H1 (cell line): ENCODE results near the gene SERPING1. TPM values are rescaled to one million over a fixed set of nuclear protein-coding genes. Genes with fewer than 3 reads are reported as not detected.

Experiments
- ASH2L ChIP-seq: fragments of 200-600, 300-600 bp; sonication (generic); IDR thresholded peaks from one replicate; pipeline ENCODE4 v1.7.1; 2017; ENCODE audit warnings: low read length
- BACH1 ChIP-seq: IDR thresholded peaks from 2 replicates; pipeline ENCODE4 v1.6.1; 2012; ENCODE audit warnings: low read length, improper control_type of control experiment
- CREB1 ChIP-seq: IDR thresholded peaks from 2 replicates; pipeline ENCODE4 v1.6.1; 2012; ENCODE audit warnings: inconsistent platforms
- EP300 ChIP-seq, 2 experiments: IDR thresholded peaks; 1 replicate in 1 of 2; 2 replicates in 1 of 2; pipeline ENCODE4 v1.6.1; 2011 to 2012; ENCODE audit warnings: low read depth in 2 of 2, low read length in 2 of 2, mild to moderate bottlenecking in 2 of 2, borderline replicate concordance in 1 of 2, inconsistent platforms in 1 of 2, moderate library complexity in 1 of 2
- EZH2 ChIP-seq: fragments of 200-600 bp; sonication (generic); IDR thresholded peaks from 2 replicates; pipeline ENCODE4 v1.7.1; 2012; ENCODE audit warnings: low read depth, mild to moderate bottlenecking, moderate library complexity, low read length, inconsistent platforms; ENCODE audit not compliant: severe bottlenecking
- HDAC6 ChIP-seq: IDR thresholded peaks from one replicate; pipeline ENCODE4 v1.7.1; 2012; ENCODE audit warnings: low read depth, mild to moderate bottlenecking, inconsistent platforms, low read length, moderate library complexity
- NANOG ChIP-seq: IDR thresholded peaks from 2 replicates; pipeline ENCODE4 v1.6.1; 2011; ENCODE audit warnings: low read length, low read depth, mild to moderate bottlenecking, inconsistent platforms; ENCODE audit not compliant: insufficient read depth, poor library complexity, severe bottlenecking
- POLR2A ChIP-seq, 2 experiments: IDR thresholded peaks; 1 replicate in 1 of 2; 2 replicates in 1 of 2; pipeline ENCODE4 v1.6.1; 2011; ENCODE audit warnings: low read depth in 2 of 2, low read length in 2 of 2, mild to moderate bottlenecking in 2 of 2; ENCODE audit errors: control extremely low read depth in 1 of 2
- POLR2AphosphoS5 ChIP-seq: IDR thresholded peaks from 2 replicates; pipeline ENCODE4 v1.6.1; 2011; ENCODE audit warnings: low read depth, low read length
- RAD21 ChIP-seq, 2 experiments: IDR thresholded peaks in 1 of 2; conservative IDR thresholded peaks in 1 of 2; 2 replicates each; pipeline ENCODE4 v1.6.1; 2011; ENCODE audit warnings: low read depth in 2 of 2, low read length in 2 of 2, improper control_type of control experiment in 1 of 2, inconsistent platforms in 1 of 2, mild to moderate bottlenecking in 1 of 2, moderate library complexity in 1 of 2
- SIN3A ChIP-seq, 2 experiments: IDR thresholded peaks in 1 of 2; conservative IDR thresholded peaks in 1 of 2; 2 replicates each; pipeline ENCODE4 v1.6.1; 2011 to 2012; ENCODE audit warnings: low read length in 2 of 2, improper control_type of control experiment in 1 of 2, low read depth in 1 of 2, mild to moderate bottlenecking in 1 of 2
- TAF7 ChIP-seq: optimal IDR thresholded peaks from 2 replicates; pipeline ENCODE3; 2011; ENCODE audit warnings: low read depth, mild to moderate bottlenecking, inconsistent platforms, low read length, moderate library complexity, borderline replicate concordance
- TEAD4 ChIP-seq: IDR thresholded peaks from 2 replicates; pipeline ENCODE4 v1.6.1; 2012; ENCODE audit warnings: low read depth, low read length, inconsistent platforms, mixed read lengths
- polyA plus RNA-seq, 7 experiments: library from polyadenylated mRNA; depleted of rRNA in 3 of 7; stranded (reverse) in 5 of 7; unstranded in 2 of 7; fragments of >200 nt in 5 of 7; fragments of 200-250 nt in 2 of 7; gene quantifications; 1 replicate in 5 of 7; 2 replicates in 1 of 7; 4 replicates in 1 of 7; pipeline versions ENCODE4 v1.2.1 to v1.2.3, GENCODE V29; 2011 to 2013; ENCODE audit warnings: missing spikeins in 2 of 7, mixed read lengths in 2 of 7
- total RNA-seq: library from RNA; stranded (reverse); fragmentation: NEBNext Ultra II Directional; extraction: Animal tissue kit (Norgen Biotek cat#: 25700); gene quantifications from 2 replicates; pipeline ENCODE4 v1.2.1, GENCODE V29; 2021
- TF ChIP-seq, protein P1 (sequence below): IDR thresholded peaks from 2 replicates; pipeline ENCODE4 v1.6.1; 2011; ENCODE audit warnings: low read length, improper control_type of control experiment

The SERPING1 gene
- total and polyA plus RNA-seq, 2 of the 8 experiments (the other 6 are each of a cell fraction or from before 2014, with no cell fraction given) = 50.9 to 54.8 TPM

DNA sequence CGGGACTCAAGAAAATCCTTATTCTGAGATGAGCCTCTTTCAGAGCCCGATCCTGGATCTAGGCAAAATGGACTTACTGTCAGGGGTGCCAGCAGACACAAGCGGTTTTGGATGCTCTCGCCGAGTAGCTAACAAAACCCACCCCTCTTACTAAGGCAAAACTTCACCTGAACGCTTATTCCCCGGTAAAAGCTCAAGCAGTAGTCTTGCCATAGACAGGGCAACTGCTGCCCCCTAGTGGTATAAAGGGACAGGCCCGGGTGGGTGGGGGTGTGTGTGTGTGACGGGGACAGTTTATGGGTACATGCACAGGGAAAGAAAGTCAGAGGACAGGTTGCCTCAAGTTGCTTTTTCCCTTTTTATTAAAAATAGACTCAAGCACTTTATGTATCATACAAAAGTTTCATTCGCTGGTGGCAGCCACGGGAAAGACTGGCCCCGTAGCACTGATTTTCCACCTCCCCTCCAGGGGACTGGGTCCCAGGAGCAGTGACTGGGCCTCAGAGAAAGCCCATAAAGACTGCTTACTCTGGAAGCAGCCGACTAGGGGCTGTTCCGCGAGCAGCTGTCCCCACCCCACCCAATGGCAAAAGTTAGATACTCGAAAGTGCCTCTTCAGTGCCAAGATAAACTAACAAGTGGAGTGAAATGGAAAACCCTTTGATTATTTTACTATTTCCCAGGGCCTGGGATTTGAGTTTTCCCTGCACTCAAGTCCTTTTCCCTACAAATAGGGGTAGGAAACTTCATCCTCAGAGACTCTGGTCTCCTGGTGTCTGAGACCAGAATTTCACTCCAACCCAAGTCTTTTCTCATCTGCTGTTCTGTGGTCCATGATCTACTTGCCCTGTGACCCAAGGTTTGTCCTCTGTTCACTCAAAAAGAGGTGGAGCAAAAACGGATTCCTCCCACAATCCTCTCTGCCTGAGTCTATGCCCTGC is 47.5 kb downstream of the SERPING1 start (continued):
- 0 out of 4 replicates have a peak, but pooled peaks have one; percentile 50 to 51 for TF ChIP-seq SIN3A (conservative IDR thresholded peaks at IDR 0.05 in 1 of 2, IDR thresholded peaks at IDR 0.05 in 1 of 2; ENCODE audit: low read depth in 1 of 2, low read length in 2 of 2)
- TF ChIP-seq EZH2 = no peak
- TF ChIP-seq, protein P1, sequence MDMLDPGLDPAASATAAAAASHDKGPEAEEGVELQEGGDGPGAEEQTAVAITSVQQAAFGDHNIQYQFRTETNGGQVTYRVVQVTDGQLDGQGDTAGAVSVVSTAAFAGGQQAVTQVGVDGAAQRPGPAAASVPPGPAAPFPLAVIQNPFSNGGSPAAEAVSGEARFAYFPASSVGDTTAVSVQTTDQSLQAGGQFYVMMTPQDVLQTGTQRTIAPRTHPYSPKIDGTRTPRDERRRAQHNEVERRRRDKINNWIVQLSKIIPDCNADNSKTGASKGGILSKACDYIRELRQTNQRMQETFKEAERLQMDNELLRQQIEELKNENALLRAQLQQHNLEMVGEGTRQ = no peak
- TF ChIP-seq CREB1 = 0 out of 2 replicates have a peak, but pooled peaks have one; percentile 18
- peak; percentile 81 to 92 for TF ChIP-seq RAD21 (IDR thresholded peaks at IDR 0.05 in 1 of 2, conservative IDR thresholded peaks at IDR 0.05 in 1 of 2; ENCODE audit: low read depth in 2 of 2, low read length in 2 of 2)
- TF ChIP-seq ASH2L = peak; percentile 15
- TF ChIP-seq BACH1 = no peak
- no peak for TF ChIP-seq EP300 (IDR thresholded peaks at IDR 0.05; ENCODE audit: borderline replicate concordance in 1 of 2, low read depth in 2 of 2, low read length in 2 of 2)
- TF ChIP-seq NANOG = peak; percentile 11
- TF ChIP-seq HDAC6 = no peak
- TF ChIP-seq POLR2A (IDR thresholded peaks at IDR 0.05; ENCODE audit: control extremely low read depth in 1 of 2, low read depth in 2 of 2, low read length in 2 of 2) = peak; percentile 28 to 72
- peak; percentile 78 for TF ChIP-seq POLR2AphosphoS5
- TF ChIP-seq TEAD4 = no peak
- TF ChIP-seq TAF7 = peak; percentile 29
